Type B pancreatic cell (in vitro differentiated cells): Measurements from ENCODE around the gene PEAR1. TPM values are rescaled to one million over a fixed set of nuclear protein-coding genes. Genes with fewer than 3 reads are reported as not detected.

ENCODE experiments used
- DNase-seq: peaks from one replicate; pipeline ENCODE4 v3.0.0; 2021; ENCODE audit warnings: mixed read lengths; ENCODE audit not compliant: unreplicated experiment; ENCODE audit errors: extremely low spot score
- H3K27ac Mint-ChIP-seq: 2 replicates; pipeline ENCODE4 v1.8.0; 2021; ENCODE audit warnings: mild to moderate bottlenecking, mixed read lengths
- H3K27me3 Mint-ChIP-seq: 2 replicates; pipeline ENCODE4 v1.8.0; 2021; ENCODE audit warnings: mixed read lengths
- H3K36me3 Mint-ChIP-seq: 2 replicates; pipeline ENCODE4 v1.8.0; 2021; ENCODE audit warnings: mixed read lengths
- H3K4me1 Mint-ChIP-seq: one replicate; pipeline ENCODE4 v1.8.0; 2021; ENCODE audit warnings: mixed read lengths; ENCODE audit not compliant: unreplicated experiment
- H3K4me3 Mint-ChIP-seq: 2 replicates; pipeline ENCODE4 v1.8.0; 2021; ENCODE audit warnings: mild to moderate bottlenecking, mixed read lengths
- H3K9me3 Mint-ChIP-seq: 2 replicates; pipeline ENCODE4 v1.8.0; 2021; ENCODE audit warnings: mixed read lengths
- total RNA-seq: library from RNA; stranded (reverse); gene quantifications from 2 replicates; pipeline ENCODE4 v1.2.1, GENCODE V29; 2021; ENCODE audit warnings: low replicate concordance
- TF ChIP-seq, protein P1 (sequence below): fragments of 200-600 bp; sonication (generic); conservative IDR thresholded peaks from 2 replicates; pipeline ENCODE4 v1.5.0; 2021; ENCODE audit warnings: antibody characterized with exemption, mild to moderate bottlenecking

Gene PEAR1
- total RNA-seq, 1 donor from 2014 or later, result 11.7 TPM

DNA sequence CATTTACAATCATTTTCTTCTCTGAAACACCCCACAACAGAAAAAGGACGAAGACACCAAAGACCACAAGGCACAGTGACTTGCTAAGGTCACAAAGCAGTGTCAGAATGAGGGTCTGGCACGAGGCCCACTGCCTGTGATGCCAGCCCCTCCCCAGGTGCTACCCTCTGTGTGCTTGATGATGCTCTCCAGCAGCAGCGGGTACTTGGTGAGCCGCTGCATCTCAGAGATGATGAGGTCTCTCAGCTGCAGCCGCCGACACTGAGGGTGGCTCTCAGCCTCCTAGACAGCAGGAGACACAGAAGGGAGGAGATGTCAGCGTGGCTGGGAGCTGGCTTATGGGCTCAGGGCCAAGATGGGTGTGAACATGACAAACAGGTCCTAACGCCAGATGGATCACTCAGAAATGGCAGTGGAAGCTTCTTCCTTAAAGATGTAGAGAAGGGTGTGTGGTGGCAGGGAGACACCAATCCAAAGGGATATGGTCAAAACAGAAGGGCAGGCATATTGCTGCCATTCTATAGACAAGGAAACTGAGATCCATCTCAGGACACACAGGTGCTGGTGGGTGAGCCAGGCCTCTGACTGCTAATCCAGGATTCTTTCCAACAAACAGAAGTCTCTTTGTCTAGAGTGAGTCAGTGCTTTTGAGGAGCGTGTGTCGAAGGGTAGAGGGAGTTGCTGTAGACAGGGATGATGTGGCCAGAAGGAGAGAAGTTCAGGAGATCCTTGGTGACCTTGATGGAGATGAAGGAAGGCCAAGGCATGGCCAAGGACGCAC is 52.6 kb downstream of the PEAR1 start:
- TF ChIP-seq, protein P1, sequence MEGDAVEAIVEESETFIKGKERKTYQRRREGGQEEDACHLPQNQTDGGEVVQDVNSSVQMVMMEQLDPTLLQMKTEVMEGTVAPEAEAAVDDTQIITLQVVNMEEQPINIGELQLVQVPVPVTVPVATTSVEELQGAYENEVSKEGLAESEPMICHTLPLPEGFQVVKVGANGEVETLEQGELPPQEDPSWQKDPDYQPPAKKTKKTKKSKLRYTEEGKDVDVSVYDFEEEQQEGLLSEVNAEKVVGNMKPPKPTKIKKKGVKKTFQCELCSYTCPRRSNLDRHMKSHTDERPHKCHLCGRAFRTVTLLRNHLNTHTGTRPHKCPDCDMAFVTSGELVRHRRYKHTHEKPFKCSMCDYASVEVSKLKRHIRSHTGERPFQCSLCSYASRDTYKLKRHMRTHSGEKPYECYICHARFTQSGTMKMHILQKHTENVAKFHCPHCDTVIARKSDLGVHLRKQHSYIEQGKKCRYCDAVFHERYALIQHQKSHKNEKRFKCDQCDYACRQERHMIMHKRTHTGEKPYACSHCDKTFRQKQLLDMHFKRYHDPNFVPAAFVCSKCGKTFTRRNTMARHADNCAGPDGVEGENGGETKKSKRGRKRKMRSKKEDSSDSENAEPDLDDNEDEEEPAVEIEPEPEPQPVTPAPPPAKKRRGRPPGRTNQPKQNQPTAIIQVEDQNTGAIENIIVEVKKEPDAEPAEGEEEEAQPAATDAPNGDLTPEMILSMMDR, result no peak
- Mint-ChIP-seq H3K36me3 (peaks cover 42% of the 10 kb centered on the region), H3K27ac (no peak overlapping the region), H3K27me3 (no peaks in the 10 kb centered on the region), H3K9me3 (no peaks in the 10 kb centered on the region), H3K4me3 (no peak overlapping the region), H3K4me1 (no peaks in the 10 kb centered on the region)
- no peak for DNase-seq

DNA sequence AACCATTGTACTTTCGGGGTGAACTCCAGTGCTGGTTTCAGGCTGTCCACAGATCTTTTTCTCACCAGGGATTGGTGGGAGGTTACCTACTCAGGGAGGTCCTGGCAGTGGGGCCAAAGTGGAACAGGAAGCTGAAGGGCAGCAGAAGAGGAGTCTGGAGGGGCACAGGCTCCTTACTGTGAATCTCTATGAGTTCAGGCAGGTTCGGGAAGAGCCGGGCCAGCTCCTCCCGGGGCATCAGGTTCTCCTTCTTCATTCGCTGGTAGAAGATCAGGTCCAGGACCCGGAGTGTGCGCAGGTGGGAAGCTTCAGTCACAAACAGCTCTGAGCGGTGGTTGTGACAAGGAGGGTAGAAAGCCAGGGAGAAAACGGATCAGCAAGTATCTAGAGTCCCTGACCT is 53.6 kb downstream of the PEAR1 start:
- no peaks in the 10 kb centered on the region for H3K9me3 Mint-ChIP-seq
- DNase-seq, result no peak
- H3K4me1 Mint-ChIP-seq, result no peaks in the 10 kb centered on the region
- H3K27me3 Mint-ChIP-seq, result no peaks in the 10 kb centered on the region
- TF ChIP-seq, protein P1, result no peak
- H3K36me3 Mint-ChIP-seq, result peaks cover 45% of the 10 kb centered on the region
- H3K27ac Mint-ChIP-seq, result no peak overlapping the region
- no peak overlapping the region for H3K4me3 Mint-ChIP-seq

DNA sequence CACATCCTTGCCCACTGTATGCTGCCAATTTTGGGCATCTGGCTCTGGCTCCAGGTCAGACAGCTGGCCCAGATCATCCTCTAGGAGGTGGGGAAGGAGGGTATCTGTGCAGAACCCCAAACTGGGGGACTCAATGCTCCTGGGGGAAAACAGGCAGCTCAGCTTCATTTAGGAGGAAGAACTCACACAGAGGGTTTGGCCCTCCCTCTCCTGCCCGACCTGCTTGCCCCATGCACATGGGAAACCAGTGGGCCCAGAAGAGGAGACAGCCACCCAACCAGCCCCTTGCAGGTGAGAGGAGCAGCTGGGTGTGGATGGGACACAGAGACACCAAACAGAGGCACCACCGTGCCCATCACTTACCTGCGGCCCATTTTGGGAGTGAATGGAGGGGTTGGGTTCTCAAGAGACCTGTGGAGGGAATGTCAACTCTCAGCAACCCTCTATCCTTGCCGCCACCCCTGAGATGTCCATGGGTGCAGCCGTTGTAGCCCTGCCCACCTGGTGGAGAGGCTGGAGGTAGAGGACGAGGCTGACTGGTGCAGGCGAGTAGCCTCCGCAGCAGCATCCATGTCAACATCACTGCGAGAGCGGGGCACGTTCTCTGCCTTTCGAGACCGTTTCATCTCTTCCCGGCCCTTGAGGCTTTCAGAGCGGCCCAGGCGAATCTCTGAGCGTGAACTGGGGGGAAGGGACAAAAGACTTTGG is 54.5 kb downstream of the PEAR1 start:
- H3K27ac Mint-ChIP-seq, result no peak overlapping the region
- H3K4me1 Mint-ChIP-seq, result no peaks in the 10 kb centered on the region
- no peaks in the 10 kb centered on the region for H3K27me3 Mint-ChIP-seq
- DNase-seq, result no peak
- no peaks in the 10 kb centered on the region for H3K9me3 Mint-ChIP-seq
- TF ChIP-seq, protein P1, result no peak
- peaks cover 42% of the 10 kb centered on the region for H3K36me3 Mint-ChIP-seq
- H3K4me3 Mint-ChIP-seq, result no peak overlapping the region

DNA sequence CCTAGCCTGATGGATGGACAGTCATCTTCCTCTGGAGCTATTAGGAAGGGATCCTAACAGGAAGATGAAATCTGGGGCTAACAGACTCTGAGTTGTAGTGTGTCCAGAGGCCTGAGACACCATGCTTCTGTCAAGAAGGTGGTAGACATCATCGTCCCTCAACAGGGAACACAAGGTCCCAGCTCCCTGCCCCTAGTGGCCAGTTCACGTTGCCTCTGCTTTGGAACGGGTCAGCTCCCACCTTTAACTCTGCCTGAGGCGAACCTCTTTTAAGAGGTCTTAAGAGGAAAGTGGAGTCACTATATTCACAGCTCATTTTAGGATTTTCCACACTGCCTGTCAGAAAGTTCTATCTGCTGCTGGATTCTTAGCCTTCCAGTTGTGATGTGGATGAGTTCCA is 55.2 kb downstream of the PEAR1 start:
- Mint-ChIP-seq H3K4me1 (no peaks in the 10 kb centered on the region), H3K9me3 (no peaks in the 10 kb centered on the region), H3K36me3 (peaks cover 38% of the 10 kb centered on the region), H3K27ac (no peak overlapping the region), H3K27me3 (no peaks in the 10 kb centered on the region), H3K4me3 (no peak overlapping the region)
- no peak for DNase-seq
- TF ChIP-seq, protein P1, result peak; percentile 56

DNA sequence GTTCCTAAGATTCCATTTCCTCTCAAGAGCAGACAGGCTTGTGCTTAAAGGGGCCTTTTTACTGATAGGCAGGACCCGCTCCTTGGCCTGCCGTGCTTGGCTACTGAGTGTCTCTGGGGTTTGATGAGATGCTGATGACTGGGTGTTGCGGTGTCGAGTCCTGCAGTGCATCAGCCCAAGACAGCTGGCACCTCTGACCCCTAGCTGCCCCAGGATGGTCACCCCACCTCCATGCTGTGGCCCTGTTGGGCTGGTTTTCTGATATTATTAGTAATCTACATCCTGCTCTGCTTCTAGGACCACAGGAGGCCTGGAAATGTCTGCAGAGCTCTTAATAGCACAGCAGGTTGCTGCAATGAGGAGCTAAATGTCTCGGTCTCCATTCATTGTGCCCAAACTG is 55.6 kb downstream of the PEAR1 start:
- no peak overlapping the region for H3K4me3 Mint-ChIP-seq

More for the DNA sequence above, 55.6 kb downstream of the PEAR1 start:
- no peak for DNase-seq
- no peaks in the 10 kb centered on the region for H3K27me3 Mint-ChIP-seq
- H3K9me3 Mint-ChIP-seq, result no peaks in the 10 kb centered on the region
- TF ChIP-seq, protein P1, result no peak
- no peak overlapping the region for H3K27ac Mint-ChIP-seq
- no peaks in the 10 kb centered on the region for H3K4me1 Mint-ChIP-seq
- peaks cover 38% of the 10 kb centered on the region for H3K36me3 Mint-ChIP-seq
